GM10847 (cell line): ENCODE results near the gene ICA1L.

Experiments used
- POLR2A ChIP-seq: IDR thresholded peaks from 2 replicates; pipeline ENCODE4 v1.6.1; 2011; ENCODE audit not compliant: insufficient read length; ENCODE audit errors: extremely low read depth

Gene ICA1L

DNA sequence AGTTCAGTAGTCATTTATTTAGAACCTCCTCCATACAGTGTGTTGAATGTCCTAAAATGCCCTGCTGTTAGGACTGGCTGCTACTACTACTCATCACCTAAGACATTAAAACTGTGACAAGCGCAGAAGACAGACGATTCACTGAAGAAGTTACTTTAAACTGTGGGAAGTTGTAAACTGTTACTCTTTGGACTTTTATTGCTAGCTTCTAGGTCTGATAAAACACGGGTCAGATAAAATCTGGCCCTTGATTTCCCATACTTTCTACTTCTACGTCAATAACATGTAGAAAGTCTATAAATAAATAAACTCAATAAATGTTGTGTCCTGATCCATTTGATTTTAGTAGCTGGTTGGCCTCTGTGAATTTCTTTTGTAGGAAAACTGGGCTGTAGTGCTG, 113.4 kb downstream of the ICA1L start:
- no peak for TF ChIP-seq POLR2A

DNA sequence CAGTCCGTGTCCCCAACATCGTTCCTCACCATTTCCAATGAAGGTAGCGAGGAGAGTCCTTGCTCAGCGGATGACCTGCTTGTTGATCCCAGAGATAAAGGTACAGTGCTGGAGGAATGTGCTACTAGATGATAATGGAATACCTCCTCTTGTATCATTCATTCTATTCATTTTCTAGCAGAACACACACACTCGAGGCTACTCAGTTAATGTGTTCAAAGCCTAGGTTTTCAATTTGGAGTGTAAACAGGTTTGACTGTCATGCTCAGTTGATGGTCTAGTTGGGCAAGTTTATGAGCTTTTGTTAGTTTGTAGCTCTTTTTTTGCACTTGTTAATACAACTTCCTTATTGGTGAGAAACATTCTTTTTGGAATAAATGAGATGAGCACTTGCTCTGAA, 114.2 kb downstream of the ICA1L start:
- TF ChIP-seq POLR2A, result no peak

DNA sequence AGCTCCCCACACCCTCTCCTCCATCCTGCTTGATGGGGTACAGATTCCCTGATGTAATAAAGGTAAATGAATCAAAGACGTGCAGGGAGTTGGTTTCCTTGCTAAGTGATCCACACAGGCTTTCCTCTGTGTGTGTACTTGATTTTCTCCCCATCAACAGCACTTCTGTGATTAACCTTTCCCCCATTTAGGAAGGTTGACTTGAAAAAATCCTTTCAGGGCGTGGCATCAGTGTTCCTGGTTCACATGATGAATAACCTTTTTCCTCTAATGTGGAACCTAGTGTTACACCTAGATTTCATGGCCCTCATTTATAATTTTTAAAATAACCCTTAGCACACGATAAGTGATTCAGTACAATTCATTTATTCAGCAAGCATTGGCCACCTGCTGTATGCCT, 115.0 kb downstream of the ICA1L start:
- TF ChIP-seq POLR2A, result no peak

DNA sequence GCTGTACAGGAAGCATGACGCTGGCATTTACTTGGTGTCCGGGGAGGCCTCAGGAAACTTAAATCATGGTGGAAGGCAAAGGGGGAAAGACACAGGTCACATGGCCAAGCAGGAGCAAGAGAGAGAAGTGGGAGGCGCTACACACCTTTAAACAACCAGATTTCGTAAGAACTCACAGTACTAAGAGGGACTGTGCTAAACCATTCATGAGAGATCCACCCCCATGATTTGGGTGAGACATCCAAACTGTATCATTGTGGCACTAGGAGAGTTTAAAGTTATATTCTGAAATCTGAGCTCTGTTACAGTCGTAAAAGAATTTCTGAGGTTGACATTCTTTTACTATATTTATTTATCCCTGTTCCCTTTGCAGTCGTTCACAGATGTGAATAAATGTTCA, 116.6 kb downstream of the ICA1L start:
- no peak for TF ChIP-seq POLR2A

DNA sequence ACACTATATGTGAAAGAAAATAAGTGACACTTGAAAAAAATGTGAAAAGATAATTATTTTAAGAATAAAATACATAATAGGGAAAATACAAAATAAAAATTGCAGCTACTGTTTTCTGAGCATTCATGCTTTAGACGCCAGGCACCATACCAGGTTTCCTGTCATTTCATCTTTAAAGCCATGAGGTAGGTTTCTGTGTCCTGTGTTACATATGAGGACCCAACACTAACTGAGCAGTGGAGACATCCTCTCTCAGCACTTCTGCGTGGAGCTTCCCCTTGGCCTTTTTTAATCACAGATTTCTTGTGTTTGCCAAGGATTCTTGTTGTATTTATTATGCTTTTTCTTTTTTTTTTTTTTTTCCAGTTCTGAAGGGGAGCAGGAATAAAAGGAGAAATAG, 119.5 kb downstream of the ICA1L start:
- no peak for TF ChIP-seq POLR2A

DNA sequence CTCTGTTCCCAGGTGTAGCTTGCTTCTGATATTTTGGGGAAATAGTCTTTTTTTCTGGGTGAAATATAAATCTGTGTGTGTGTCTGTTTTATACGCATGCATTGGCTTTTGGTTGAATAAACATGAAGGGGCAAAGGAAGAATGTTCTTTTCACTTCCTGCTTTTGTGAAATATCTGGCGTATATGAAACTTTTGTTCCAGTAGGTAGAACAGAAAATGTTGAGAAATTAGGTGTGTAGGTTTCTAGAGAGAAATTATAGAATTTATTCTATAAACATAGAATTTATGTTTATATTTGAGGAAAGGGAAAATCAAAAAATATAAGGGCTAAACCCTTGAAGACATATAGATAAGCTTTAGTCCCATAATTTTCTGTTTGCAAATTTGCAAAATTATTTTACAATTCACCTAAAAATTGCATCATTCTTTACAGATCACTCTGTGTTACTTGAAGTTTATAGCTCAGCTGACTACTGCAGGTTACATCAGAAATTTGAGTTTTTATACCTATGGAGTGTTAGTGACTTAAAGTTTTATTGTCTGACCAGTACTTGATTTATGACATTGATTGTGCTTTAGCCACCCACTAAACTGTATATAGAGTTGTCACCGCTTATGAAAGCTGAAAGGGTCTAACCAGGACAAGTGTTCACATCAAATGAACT, 120.7 kb downstream of the ICA1L start:
- no peak for TF ChIP-seq POLR2A

DNA sequence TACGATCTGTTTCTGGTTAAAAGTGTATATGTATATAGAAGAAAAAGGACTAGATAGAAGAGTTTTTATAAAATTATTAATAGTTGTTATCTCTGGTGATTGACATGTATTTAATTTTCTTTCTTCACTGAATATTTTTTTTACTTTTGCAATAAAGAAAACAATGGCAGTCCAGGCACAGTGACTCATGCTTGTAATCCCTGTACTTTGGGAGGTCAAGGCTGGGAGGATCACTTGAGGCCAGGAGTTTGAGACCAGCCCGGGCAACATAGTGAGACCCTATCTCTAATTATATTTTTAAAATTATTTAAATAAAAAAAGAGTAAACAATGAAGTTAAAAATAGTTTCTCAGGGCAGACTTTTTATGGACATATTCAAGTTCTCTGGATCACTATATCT, 122.1 kb downstream of the ICA1L start:
- no peak for TF ChIP-seq POLR2A

DNA sequence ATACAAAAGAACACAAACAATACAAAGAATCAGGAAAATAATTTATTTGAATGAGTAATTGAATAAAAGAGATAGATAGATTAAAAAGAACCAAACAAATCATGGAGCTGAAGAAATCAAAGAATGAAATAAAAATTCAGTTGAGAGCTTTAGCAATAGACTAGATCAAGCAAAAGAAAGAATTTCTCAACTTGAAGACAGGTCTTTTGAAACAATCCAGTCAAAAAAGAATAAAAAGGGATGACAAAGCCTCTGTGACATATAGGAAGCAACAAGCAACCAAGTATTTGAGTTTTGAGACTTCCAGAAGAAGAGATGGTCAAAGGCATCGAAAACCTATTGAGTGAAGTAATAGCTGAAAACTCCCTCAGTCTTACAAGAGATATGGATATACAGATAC, 128.0 kb downstream of the ICA1L start:
- no peak for TF ChIP-seq POLR2A

DNA sequence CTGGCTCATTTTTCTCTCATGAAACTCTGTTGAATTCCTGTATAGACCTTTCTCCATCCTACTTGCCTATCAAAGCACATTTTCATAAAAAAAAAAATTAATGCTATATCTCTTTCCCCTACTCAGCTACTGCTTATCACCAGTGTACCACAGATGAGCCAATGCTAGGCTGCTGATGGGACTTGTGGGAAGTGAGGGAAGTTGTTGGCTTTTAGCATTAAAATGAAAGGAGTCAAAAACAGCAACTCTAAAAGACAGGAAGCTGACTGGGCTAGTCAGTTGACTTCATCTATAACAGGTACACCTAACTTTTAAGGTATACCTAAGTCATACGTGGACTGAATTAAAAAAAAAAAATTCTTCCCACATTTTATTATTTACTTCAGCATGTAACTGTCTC, 134.7 kb downstream of the ICA1L start:
- TF ChIP-seq POLR2A, result no peak

DNA sequence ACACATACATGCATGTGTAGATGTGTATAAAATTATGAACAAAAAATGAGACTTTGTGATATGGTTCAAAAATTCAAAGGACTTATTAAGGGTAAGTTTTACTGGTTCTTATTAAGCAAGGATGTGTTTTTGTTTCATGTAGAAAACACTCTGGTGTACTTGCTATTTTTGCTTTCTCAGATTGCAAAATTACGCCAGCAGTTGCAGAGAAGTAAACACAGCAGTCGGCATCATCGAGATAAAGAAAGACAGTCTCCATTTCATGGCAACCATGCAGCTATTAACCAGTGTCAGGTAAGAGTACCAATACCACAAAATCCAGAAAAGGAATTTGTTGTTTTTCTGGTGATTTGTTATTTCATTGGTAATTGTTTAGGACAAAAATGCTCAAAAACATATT, 145.5 kb downstream of the ICA1L start:
- TF ChIP-seq POLR2A, result no peak

DNA sequence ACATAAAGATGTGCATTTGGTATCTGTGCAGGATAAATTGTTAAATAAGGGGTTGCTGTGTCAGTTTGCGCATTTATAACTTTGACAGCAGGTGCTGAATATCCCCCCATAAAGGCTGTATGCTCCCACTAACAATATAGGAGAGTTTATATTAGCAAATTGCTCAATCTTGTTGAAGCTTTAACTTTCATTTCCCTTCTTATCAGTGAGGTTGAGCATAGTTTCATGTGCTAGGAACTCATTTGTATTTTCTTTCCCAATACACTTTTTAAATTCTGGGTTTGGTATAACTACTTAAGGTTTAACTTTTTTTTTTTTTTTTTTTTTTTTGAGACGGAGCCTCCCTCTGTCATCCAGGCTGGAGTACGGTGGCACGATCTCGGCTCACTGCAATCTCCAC, 147.8 kb downstream of the ICA1L start:
- no peak for TF ChIP-seq POLR2A
